Activated CD4-positive, alpha-beta T cell treated with anti-CD3 and anti-CD28 coated beads, Interleukin-10, Interleukin-2, amounts not matched to agents 100 ng/mL and 50 ng/mL, durations not matched to agents 16 hours and 8 hours (primary cell): ENCODE data around the gene ARAF.

Experiments used
- DNase-seq: peaks from one replicate; pipeline ENCODE4 v3.0.0-alpha.2; 2020

Gene ARAF

GRCh38 chrX:47564438-47565085 lies 3.6 kb downstream of the ARAF start:
- peak; percentile 45 for DNase-seq

- DNase-seq, result no peak
Observed at GRCh38 chrX:47566841-47567240, 5.8 kb downstream of the ARAF start.

- DNase-seq, result peak; percentile 40
Observed at GRCh38 chrX:47568656-47569295, 7.8 kb downstream of the ARAF start.

GRCh38 chrX:47570794-47571193 lies 9.8 kb downstream of the ARAF start:
- no peak for DNase-seq

- no peak for DNase-seq
Observed at GRCh38 chrX:47571215-47571614, 10.2 kb downstream of the ARAF start.

GRCh38 chrX:47571896-47572295 lies 10.9 kb downstream of the ARAF start:
- DNase-seq, result no peak

GRCh38 chrX:47572773-47573340 lies 11.9 kb downstream of the ARAF start:
- no peak for DNase-seq

GRCh38 chrX:47573341-47574075 lies 12.5 kb downstream of the ARAF start:
- no peak for DNase-seq

- DNase-seq, result no peak
Observed at GRCh38 chrX:47574076-47574546, 13.1 kb downstream of the ARAF start.

GRCh38 chrX:47574547-47575301 lies 13.7 kb downstream of the ARAF start:
- DNase-seq, result no peak

- DNase-seq, result no peak
Observed at GRCh38 chrX:47576021-47576898, 15.3 kb downstream of the ARAF start.

GRCh38 chrX:47577424-47577823 lies 16.4 kb downstream of the ARAF start:
- no peak for DNase-seq

GRCh38 chrX:47577901-47578300 lies 16.9 kb downstream of the ARAF start:
- DNase-seq, result no peak

- no peak for DNase-seq
Observed at GRCh38 chrX:47578692-47579091, 17.7 kb downstream of the ARAF start.

GRCh38 chrX:47579537-47579936 lies 18.5 kb downstream of the ARAF start:
- DNase-seq, result peak; percentile 80

GRCh38 chrX:47581731-47582647 lies 21.0 kb downstream of the ARAF start, which contains the start of gene TIMP1:
Gene TIMP1 (plus strand): TSS chrX:47582436. CDS start chrX:47583416, 980 bp downstream.
- peak; percentile 90 for DNase-seq

GRCh38 chrX:47583240-47583861 lies 22.3 kb downstream of the ARAF start:
- no peak for DNase-seq

GRCh38 chrX:47584714-47585113 lies 23.7 kb downstream of the ARAF start:
- no peak for DNase-seq

- DNase-seq, result no peak
Observed at GRCh38 chrX:47585273-47585672, 24.3 kb downstream of the ARAF start.
